NOMO-1 (cell line): Measurements from ENCODE around the gene CABP4.

Source experiments
- DNase-seq, 2 experiments: peaks; one replicate each; lab custom pipeline; 2025; ENCODE audit not compliant: unreplicated experiment in 2 of 2; lab: John Stamatoyannopoulos, UW

CABP4 gene

DNA sequence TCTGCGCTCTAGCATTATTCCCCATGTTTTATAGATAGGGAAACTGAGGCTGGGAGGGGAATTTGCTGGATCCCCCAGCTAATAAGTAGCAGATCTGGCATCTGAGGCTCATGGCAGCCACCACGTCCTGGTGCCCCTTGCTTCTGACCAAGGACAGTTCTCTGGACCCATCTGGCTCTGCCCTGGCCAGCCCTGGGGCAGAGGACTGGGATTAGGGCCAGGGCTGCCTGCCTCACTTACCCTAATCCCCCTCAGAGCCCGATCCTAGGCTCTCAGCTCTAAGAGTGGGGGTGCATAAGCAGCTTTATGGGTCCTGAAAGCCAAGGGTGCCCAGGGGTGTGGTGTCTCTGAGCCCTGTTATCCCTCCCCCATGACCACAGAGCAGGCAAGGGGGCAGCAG is at the start of gene CABP4:
CABP4 (plus strand) TSS at position 301 of the 400 bp plus-strand sequence; CDS start at position 371, 70 bp downstream.
- DNase-seq, result no peak

DNA sequence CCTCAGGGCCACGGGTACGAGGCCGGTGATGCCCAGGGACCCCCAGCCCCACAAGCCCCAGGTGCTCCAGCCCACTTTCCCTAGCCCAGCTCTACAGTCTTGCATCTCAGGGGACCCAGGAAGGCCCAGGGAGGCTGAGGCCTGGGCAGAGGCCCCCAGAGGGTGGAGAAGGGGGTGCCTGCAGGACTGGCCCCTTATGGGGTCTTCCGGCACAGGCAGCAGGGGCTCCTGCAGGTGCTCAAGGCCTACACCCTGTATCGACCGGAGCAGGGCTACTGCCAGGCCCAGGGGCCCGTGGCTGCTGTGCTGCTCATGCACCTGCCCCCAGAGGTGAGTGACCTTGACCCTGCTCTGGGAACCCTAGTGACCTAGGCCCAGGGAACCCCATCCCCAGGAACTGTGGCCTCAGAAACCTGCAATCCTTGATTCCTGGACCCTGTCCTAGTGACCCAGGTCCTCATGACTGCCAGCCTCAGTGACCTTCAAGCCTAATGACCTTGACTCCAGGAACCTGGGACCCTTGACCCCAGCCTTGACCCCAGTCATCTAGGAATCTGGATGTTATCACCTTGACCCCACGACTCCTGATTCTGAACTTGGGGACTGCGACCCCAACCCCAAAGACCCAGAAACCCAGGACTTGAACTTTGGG is 49.3 kb upstream of the CABP4 start:
- DNase-seq, result no peak

DNA sequence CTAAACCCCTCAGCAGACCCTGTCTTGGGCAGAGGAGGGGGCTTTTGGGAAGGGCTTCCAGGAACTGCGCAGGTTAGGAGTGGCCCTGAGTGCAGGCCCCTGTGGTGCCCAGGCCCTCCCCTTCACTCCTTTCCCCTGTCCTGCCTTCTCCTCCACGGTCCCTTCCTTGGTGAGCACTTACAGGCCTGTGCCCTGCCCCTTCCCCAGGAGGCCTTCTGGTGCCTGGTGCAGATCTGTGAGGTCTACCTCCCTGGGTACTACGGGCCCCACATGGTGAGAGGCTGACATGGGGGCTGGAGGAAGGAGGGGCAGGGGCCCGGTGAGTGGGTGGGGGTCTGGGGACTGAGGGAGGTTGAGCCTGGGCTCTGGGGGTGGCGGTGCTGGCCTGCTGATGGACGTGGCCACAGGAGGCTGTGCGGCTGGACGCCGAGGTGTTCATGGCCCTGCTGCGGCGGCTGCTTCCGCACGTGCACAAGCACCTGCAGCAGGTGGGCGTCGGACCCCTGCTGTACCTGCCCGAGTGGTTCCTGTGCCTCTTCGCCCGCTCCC is 48.7 kb upstream of the CABP4 start:
- no peak for DNase-seq

DNA sequence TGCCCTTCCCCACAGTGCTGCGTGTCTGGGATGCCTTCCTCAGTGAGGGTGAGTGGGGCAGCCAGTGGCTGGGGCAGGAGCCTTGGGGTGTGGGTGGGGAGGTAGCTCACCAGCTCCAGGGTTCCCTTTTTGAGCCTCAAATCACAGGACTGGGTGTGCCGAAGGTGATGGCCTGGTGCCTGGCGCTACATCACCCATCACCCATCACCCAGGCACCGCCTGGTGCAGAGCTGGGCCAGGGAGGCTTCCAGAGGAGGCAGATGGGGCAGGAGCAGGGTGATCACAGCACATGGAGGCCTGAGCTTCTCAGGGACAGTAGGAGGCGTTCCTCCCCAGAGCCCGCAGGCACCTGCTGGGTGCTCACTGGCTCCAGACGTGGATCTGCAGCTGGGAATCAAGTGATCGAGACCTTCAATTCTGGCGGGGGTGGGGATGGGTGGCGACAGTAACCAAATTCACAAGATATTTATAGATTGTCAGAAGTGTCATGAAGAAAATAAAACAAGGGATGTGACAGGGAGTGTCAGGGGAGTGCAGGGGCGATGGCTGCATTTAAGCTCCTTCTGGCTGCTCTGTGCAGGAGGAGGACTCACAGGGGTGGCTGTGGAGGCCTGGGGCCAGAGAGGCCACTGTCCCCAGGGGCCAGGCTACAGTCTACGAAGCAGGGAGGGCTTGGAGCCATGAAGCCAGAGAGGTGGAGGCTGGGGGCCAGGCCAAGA is 48.0 kb upstream of the CABP4 start:
- DNase-seq, result no peak

DNA sequence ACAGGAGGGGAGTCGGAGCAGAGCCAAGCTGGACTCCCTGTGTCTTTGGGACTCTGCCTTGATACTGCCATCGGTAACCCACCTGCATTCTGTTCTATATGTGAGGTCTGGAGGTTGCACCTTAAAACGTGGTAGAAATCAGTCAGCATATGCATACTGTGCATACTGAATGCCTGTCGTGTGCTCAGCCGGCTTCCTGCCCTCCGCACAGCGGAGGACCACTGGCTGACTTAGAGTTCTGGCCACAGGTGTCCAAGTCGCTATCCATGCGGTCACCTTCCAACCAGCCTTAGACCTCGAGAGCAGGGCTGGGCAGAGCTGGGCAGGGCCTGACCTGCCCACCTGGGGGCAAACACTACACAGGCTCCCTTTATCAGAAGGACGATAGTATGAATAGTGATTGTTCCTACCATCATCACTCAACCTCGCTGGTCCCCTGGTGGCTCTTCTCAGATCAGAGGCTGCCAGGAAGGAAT is 47.4 kb upstream of the CABP4 start:
- no peak for DNase-seq

DNA sequence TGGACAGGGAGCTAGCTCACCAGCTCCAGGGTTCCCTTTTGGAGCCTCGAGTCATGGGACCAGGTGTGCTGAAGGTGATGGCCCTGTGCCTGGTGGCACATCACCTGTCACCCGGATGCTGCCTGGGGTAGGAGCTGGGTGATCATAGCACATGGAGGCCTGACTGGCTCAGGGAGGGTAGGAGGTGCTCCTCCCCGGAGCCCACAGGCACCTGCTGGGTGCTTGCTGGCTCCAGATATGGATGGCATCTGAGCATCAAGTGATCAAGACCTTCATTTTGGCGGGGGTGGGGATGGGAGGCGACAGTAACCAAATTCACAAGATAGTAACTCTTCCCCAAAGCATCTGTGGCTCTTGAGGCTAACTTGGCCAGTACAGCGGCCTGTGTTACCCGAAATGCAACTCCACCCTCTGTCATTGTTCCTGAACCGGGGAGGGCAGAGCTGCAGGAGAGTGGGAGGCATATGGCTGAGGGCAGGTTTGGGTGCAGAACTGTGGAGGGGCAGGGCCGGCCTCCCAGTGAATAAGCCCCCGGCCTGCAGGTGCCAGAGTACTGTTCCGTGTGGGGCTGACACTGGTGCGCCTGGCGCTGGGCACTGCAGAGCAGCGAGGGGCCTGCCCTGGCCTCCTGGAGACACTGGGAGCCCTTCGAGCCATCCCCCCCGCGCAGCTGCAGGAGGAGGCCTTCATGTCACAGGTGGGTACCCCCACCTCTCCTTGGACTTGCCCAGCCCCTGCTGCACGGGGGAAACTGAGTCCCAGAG is 46.5 kb upstream of the CABP4 start:
- no peak for DNase-seq

DNA sequence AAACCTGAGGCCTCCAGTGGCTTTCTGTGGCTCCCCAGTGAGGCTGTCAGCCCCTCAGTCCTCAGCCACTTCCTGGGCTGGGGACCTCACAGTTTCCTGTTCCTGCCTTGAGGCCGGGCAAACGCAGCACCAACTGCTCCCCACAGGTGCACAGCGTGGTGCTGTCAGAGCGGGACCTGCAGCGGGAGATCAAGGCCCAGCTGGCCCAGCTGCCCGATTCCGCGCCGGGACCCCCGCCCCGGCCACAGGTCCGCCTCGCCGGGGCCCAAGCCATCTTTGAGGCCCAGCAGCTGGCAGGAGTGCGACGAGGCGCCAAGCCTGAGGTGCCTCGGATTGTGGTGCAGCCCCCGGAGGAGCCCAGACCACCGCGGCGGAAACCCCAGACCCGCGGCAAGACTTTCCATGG is 45.9 kb upstream of the CABP4 start:
- no peak for DNase-seq

DNA sequence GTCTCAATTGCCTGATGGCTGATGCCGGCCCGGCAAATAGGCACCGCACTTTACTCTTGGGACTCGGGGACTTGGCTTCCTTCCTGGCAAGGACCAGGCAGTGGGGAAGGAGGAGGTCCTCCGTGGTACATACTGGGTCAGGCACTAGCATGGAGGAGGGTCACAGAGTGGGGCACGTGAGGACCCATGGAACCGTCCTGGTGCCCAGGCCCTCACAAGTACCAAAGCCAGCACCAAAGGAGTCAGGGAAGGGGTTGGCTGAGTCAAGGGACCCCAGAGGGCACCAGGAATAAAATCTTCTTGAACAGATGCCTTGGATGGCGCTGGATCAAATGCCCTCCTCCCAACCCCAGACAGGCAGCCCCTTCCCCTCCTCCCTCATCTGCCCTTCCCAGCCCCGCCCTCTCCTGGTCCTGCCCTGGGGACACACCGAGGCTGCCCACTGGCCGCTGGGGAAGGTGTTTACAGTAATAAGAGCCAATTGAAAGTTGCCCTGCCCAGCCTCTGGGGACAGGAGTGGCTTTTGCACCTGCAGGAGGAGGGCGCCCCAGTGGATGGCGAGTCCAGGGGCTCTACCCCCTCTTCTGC is 45.3 kb upstream of the CABP4 start:
- no peak for DNase-seq

DNA sequence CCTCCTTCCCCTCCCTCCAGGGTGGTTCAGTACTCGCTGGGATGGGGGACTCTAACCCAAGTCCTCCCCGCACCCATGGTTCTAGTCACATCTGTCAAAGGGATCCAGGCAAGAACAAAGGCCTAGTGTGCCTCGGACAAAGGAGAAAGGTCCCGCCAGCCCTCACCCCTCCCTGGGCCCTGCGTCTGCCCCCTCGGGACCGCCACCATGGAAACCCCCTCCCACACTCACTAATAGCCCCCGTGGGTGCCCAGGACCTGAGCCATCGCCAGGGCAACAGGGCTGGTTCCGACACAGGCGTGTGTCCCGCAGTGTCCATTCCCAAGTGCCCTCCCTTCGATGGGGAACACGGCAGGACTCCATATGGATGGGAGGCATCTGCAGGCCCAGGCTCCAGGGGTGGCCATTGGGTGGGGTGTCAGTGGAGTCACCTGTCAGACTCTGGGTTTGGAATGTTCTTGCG is 44.8 kb upstream of the CABP4 start:
- no peak for DNase-seq

DNA sequence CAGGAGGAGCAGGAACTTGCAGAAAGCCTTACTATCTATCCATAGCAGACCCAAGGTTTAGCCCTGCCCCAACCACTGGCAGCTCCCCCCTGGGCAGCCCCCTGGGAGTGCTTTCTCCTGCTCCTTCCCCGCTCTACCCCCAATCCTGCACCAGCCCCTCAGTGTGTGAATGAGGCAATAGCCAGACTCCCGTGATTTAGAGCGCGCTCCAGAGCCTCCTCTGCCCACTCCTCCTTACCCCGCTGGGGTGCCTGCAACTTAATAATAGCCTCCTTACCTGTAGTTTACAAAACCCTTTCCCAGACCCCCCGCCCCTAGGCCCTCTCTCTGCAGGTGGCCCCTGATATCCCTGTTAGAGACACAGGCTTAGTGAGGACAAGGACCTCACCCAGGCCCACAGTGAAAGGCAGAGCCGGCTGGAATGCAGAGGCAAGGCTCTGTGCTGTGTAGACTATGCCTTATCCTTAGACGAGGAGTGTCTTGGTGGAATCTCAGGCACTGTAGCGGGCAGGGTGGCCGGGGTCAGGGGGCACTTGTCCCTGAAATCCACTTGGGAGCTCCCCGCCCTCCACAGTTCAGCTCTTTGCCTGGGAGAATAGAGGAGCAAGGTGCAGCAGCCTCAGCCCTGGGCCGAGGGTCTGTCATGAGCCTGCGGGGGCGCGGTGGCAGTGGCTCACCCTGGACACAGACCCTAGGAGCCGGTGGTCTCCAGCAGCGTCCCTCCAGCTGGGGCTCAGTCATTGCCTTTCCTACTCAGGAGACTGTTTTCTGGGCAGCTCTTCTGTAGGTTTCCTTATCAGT is 44.0 kb upstream of the CABP4 start:
- DNase-seq, result no peak

DNA sequence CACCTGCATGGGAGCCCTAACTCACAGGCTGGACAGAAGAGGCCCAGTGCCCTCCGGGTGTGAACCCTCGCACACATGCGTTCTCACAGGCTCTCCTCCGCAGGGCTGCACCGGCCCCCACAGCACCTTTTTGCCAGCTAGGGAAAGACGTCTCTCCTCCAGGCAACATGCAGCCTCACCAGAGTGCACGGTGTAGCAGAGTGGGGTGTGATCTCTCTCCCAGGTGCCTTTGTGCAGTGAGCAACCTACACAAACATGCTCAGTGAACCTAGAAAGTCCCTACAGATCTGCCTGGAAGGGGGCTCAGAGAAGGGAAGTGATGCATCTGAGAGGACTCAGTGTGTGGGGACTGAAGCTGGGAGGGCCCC is 43.4 kb upstream of the CABP4 start:
- no peak for DNase-seq

DNA sequence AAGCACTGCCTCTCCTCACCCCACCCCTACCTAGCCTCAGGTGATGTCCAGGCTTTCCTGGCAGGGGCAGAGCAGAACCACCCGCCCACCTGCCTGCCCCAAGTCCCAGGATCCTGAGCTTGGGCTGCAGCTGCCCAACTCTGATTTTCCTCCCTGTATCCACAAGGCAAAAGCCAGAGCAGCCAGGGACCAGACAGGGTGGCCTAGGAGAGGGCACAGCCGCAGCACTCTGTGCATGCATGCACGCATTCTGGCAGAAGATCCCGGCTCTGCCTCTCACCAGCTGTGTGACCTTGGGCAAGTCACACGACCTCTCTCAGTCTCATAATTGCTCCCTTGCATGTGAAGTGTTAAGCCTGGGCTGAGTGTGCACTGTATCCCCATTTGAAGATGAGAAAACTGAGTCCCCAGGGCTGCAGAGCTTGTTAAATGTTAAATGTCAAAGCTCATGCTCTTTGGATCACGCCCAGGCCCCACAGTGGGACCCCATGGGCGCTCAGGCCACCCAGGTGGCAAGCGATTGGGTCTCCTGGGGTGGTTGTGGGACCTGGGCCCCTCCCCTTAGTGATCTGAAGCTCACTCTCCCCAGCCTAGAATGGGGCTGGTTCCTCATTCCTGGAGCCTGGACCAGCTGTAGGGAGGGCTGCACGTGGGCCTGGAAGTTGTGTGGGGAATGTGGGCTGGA is 42.5 kb upstream of the CABP4 start:
- DNase-seq, result no peak

DNA sequence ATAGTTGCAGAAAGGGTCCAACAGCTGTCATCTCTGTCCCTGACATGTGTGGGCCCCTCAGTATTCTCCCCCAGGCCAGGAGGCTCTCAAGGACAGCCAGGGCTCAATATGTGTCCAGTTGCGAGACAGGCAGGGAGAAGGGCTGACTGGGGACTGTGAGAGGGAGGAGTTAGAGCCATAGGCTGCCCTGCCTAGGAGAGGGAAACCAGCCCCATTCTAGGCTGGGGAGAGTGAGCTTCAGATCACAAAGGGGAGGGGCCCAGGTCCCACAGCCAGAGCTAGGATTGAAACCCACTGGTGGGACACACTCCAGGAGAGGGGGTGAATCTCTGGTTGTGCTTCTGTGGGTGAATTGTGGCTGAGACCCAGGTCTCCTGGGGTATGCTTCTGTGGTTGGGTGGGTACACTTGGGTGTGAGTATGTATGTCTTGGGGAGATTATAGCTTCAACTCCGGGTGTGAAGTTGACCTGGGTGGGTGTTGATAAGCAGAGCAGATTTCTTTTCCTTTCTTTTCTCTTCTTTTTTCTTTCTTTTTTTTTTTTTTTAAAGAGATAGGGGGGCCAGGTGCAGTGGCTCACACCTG is 41.8 kb upstream of the CABP4 start:
- no peak for DNase-seq

DNA sequence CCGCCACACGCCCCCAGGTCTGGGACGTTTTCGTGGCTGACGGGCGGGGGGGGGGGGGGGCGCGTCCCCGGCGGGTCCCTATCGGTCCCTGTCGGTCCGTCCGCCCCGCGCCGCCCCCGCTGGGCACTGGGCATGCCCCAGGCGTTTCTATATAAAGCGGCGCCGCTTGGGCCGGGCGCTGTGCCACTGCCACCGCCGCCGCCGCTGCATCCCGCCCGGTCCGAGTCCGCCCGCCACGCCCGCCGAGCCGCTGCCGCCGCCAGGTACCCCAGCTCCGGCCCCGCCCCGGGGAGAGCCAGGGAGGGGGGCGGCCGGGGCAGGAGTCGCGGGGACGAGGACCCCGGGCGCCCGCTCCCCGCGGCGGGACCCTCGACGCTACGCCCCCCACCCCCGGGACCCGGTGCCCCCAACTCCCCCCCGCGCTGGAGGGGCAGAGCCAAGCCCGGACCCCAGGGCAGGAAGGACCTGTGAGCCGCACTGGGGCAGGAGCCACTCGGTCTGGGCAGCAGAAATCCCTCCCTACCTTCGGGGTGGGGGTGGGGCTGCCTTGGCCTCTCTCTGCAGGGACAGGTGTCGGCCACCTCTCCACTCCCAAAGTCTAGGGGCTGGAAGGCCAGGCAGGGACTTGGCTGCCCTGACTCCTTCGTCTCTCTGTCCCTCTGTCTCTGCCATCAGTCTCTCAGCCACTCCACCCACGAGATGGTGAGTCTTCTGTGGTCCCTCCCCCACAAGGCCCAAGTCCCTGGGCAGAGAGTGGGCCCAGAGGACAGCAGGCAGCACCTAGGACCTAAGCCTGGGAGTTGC is 39.5 kb upstream of the CABP4 start, which contains the start of gene CARNS1:
CARNS1 (plus strand) TSS at position 178 of the 804 bp plus-strand sequence; CDS start at position 700, 522 bp downstream.
- DNase-seq, result no peak

DNA sequence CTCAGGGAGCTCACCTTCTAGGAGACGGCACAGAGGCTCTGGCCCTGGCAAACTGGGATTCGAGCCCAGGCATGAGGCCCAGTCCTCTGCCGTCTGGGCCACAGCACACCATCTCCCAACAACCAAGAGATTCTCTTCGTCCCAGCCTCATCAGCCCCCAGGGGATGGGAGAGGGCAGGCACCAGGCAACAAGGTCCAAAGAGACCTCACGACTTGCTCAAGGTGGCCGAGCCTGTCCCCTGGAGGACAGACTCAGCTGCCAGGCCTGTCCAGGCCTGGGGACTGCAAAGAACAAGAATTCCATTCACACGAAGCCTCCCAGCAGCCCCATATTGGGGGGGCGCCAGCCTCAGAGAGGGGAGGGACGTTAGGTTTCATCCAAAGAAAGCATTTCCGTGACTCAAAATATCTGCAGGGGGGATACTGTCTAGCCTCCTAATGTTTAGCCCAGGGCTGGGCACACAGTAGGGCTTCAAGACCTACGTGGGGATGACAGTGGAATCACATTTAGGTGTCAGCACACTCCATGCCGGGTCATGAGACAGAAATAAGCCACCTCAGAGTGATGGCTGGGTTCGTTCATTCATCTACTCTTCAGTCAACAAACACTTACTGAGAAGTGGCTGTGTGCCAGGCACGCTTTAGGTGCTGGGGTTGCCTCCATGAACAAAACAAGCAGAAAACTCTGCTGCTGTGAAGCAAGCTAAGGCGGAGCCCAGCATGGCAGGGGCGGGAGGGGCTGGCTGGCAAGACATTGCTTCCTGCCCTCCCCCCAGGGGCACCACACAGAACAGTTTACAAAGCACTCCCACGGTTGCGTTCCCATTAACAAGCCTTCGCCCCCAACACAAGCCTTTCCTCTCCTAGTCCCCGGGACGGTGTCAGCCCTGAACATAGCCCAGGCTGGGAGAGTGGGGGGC is 38.5 kb upstream of the CABP4 start:
- no peak for DNase-seq

DNA sequence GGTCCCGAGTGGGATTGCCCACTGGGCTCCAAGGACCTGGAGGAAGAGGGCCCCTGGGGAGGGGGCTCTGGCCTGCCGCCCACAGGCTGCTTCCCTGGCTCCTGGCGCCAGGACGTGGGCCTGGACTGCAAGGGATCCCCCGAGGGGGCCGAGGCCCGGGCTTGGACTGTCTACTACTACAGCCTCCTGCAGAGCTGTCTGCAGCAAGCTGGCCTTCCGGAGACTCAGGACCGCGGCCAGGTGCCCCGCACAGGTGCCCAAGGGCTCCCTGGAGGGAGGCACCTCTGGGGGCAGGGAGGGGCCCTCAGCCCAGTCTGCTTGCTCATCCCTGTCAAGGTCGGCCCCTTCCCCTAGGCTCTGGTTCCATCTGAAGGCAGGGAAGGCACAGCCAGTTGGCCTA is 37.7 kb upstream of the CABP4 start:
- DNase-seq, result no peak
